GM18873 (cell line): Measurements from ENCODE around the gene LRP5.

Experiments
- ATAC-seq: cut with Tn5 transposase; IDR thresholded peaks from one replicate; pipeline ENCODE4 v1.9.1; 2021; ENCODE audit warnings: mild to moderate bottlenecking, moderate library complexity, moderate number of reproducible peaks; ENCODE audit not compliant: unreplicated experiment, low FRiP score

LRP5 gene

GRCh38 chr11:68408512-68408911 is 96.1 kb downstream of the LRP5 start:
- no peak for ATAC-seq

DNA sequence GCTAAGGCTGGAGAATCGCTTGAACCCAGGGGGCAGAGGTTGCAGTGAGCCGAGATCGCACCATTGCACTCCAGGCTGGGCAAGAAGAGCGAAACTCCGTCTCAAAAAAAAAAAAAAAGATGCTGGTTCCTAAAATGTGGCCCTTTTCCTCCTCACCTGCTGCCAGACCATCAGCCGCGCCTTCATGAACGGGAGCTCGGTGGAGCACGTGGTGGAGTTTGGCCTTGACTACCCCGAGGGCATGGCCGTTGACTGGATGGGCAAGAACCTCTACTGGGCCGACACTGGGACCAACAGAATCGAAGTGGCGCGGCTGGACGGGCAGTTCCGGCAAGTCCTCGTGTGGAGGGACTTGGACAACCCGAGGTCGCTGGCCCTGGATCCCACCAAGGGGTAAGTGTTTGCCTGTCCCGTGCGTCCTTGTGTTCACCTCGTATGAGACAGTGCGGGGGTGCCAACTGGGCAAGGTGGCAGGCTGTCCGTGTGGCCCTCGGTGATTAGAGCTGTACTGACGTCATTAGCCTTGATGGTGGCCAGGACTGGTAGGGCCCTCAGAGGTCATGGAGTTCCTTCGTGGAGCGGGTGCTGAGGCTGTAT is 97.5 kb downstream of the LRP5 start:
- no peak for ATAC-seq

- ATAC-seq, result no peak
Measured at GRCh38 chr11:68411501-68411991, 99.2 kb downstream of the LRP5 start.

DNA sequence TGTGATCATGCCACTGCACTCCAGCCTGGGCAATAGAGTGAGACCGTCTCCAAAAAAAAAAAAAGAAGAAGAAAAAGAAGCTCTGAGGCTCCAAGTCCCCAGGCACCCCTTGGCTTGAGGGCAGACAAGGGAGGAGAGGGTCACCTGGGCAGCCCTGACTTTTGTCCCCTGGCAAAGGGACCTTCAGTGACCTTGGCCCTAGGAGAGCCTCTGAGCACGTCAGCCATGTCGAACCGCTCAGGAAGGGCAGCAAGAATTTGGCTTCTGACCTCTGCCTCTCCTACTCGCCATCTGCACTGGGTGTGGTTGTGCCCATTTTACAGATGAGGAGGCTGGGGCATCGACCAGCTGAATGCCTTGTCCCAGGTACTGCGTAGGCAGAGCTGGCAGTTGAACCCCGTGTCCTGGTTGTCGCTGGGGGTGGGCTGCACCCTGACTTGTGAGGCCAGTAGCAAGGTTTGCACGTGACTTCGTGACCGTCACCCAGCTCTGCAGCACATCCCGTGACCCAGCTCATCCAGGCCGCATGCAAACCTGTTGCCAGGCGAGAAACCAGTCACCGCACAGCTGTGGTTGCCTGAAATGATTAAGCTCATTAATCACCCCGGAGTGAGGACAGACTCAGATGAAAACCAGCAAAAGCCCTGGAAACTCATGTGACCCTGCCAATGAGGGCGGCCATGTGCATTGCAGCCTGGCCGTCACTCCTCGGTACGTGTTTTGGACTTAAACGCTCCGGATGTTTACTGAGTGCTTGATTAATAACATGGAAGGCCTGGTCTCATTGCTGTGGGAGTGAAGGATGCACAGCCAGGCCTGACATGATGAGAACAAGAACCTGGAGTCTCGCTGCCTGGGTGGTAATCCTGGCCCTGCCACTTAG is 100.4 kb downstream of the LRP5 start:
- ATAC-seq, result no peak

- no peak for ATAC-seq
Measured at GRCh38 chr11:68413591-68413999, 101.2 kb downstream of the LRP5 start.

DNA sequence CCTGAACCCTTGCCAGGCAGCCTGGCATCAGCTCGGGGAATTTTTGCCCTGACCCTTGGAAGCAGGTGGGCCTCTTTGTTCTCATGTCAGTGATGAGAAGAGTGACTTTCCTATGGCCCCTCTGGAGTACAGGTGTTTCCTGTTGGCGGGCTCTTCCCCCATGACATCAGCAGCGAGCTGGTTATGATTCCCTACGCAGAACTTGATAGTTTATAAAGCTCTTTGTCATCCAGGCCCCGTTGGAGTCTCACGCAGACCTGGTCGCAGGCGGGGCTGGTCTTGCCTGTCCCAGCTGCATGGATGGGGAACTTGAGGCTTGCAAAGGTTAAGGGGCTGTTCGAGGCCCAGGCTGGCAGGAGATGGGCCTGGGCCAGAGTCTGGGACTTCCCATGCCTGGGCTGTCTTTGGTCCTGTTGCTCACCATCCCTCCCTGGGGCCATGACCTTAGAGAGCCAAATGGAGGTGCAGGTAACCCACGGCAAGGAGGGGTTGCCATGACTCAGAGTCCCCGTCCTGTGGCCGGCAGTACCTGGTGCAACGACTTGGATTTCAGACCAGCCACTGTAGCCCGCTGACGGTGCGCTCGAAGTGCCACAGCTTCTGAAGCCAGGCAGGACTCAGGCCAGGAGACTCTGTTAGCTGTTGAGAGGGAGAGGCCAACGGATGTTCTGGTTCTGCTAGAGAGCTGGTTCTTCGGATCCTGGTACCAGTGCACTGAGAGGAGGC is 102.3 kb downstream of the LRP5 start:
- ATAC-seq, result no peak

- ATAC-seq, result no peak
Measured at GRCh38 chr11:68416070-68416578, 103.7 kb downstream of the LRP5 start.

- no peak for ATAC-seq
Measured at GRCh38 chr11:68418648-68419047, 106.3 kb downstream of the LRP5 start.

DNA sequence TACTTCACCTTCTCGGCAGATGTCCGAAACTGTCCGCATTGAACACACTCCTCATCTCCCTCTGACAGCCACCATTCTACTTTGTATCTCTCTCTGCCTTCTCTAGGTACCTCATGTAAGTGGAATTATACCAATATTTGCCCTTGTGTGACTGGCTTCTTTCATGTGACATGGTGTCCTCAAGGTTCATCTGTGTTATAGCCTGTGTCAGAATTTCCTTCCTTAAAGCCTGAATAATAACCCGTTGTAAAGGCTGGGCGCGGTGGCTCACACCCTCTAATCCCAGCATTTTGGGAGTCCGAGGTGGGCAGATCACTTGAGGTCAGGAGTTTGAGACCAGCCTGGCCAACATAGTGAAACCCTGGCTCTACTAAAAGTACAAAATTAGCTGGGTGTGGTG is 107.8 kb downstream of the LRP5 start:
- ATAC-seq, result no peak

GRCh38 chr11:68423481-68423880 is 111.1 kb downstream of the LRP5 start:
- no peak for ATAC-seq

- no peak for ATAC-seq
Measured at GRCh38 chr11:68424101-68424632, 111.8 kb downstream of the LRP5 start.

GRCh38 chr11:68424981-68425865 is 112.8 kb downstream of the LRP5 start:
- ATAC-seq, result no peak

DNA sequence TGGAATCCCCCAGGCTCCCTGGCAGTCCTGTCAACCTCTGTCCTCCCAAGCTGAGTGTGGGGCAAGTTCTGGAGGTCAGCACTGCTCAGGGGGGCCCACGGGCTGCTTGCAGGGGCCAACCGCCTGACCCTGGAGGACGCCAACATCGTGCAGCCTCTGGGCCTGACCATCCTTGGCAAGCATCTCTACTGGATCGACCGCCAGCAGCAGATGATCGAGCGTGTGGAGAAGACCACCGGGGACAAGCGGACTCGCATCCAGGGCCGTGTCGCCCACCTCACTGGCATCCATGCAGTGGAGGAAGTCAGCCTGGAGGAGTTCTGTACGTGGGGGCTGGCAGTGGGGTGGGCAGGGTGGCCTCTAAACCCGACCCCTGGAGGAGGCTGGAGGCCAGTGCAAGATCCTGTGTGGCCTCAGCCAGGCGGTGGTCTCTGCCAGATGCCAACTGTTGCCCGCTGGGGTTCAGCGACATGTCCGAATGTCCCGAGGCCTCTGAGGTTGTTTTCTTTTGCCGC is 113.5 kb downstream of the LRP5 start:
- no peak for ATAC-seq

DNA sequence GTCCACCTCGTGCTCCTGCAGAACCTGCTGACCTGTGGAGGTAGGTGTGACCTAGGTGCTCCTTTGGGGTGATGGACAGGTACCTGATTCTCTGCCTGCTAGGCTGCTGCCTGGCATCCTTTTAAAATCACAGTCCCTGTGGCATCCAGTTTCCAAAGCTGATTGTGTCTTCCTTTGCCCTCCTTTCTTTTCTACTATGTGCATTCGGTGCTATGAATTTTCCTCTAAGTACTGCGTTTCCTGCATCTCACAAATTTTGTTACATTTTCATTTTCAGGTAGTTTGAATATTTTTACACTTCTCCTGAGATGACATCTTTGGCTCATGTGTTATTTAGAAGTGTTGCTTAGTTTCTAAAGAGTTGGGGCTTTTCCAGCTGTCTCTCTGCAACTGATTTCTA is 117.3 kb downstream of the LRP5 start:
- ATAC-seq, result no peak

DNA sequence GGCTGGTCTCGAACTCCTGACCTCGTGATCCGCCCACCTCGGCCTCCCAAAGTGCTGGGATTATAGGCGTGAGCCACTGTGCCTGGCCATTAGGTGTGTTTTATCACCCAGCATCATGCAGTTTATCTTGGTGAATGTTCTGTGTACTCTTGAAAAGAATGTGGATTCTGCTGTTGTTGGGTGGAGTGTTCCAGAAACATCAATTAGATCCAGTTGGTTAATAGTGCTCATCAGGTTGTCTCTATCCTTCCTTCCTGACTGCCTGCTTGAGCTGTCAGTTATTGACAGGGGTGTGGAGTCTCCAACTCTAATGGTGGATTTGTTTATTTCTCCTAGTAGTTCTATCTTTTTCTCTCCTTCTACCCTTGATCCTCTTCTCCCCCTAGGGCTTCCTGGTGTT is 118.0 kb downstream of the LRP5 start:
- no peak for ATAC-seq

GRCh38 chr11:68430801-68431200 is 118.4 kb downstream of the LRP5 start:
- ATAC-seq, result no peak

- ATAC-seq, result no peak
Measured at GRCh38 chr11:68431984-68432645, 119.7 kb downstream of the LRP5 start.

DNA sequence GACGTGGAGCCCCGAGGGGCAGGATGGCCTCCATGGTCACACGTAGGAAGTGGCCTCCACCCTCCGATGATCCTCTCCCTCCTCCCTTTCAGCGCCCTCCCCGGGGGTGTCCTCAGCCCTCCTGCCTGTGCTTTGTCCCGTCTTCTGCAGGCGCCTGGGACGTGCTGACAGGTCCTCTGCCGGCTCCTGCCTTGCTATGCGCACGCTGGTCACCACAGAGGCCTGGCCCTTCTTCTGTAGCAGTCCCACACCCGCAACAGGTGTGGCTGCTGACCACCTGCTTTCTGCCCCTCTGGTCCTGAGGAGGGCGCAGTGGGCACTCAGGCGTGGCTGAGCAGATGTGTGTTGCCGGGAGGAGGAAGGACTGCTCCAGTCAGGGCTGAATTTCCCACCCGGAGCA is 120.5 kb downstream of the LRP5 start:
- no peak for ATAC-seq

DNA sequence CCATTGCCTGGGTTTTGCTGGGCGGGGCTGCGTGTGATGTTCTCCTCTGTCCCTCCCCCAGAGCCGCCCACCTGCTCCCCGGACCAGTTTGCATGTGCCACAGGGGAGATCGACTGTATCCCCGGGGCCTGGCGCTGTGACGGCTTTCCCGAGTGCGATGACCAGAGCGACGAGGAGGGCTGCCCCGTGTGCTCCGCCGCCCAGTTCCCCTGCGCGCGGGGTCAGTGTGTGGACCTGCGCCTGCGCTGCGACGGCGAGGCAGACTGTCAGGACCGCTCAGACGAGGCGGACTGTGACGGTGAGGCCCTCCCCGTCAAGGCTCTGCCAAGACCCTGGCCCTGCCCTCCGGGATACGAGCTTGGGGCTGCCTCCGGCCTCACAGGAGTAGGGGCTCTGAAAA is 121.2 kb downstream of the LRP5 start:
- ATAC-seq, result no peak
